GM18867 (cell line): ENCODE measurements around the gene ADORA2B.
"Not testable (repeated sequence)": the region's sequence is repeated elsewhere in the genome, so short reads cannot be mapped to it uniquely, and the experiment has no call there.

Experiments used
- ATAC-seq: cut with Tn5 transposase; IDR thresholded peaks from one replicate; pipeline ENCODE4 v1.9.1; 2021; ENCODE audit warnings: mild to moderate bottlenecking, moderate library complexity; ENCODE audit not compliant: unreplicated experiment

The ADORA2B gene

DNA sequence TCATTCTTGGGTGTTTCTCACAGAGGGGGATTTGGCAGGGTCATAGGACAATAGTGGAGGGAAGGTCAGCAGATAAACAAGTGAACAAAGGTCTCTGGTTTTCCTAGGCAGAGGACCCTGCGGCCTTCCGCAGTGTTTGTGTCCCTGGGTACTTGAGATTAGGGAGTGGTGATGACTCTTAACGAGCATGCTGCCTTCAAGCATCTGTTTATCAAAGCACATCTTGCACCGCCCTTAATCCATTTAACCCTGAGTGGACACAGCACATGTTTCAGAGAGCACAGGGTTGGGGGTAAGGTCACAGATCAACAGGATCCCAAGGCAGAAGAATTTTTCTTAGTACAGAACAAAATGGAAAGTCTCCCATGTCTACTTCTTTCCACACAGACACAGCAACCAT, 34.1 kb downstream of the ADORA2B start:
- ATAC-seq, result not testable (repeated sequence)

DNA sequence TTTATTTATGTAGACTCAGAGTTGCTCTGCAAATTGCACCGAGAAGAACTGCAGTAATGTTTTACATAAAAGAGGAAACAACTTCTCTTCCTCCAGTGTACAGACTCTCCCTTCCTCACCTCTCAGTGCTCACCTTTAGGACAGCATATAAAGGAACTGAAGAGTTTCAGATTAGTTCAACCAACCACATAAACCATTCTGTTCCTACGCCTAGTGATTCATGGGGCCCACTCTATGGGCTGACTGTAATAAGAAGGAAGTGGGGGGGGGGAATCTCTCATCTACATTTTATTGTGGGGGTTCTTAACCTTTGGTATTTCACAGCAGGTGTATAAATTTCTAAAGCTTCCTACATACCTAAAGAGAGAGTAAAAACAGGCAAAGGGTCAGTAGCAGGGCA, 36.3 kb downstream of the ADORA2B start:
- peak; percentile 70 for ATAC-seq

DNA sequence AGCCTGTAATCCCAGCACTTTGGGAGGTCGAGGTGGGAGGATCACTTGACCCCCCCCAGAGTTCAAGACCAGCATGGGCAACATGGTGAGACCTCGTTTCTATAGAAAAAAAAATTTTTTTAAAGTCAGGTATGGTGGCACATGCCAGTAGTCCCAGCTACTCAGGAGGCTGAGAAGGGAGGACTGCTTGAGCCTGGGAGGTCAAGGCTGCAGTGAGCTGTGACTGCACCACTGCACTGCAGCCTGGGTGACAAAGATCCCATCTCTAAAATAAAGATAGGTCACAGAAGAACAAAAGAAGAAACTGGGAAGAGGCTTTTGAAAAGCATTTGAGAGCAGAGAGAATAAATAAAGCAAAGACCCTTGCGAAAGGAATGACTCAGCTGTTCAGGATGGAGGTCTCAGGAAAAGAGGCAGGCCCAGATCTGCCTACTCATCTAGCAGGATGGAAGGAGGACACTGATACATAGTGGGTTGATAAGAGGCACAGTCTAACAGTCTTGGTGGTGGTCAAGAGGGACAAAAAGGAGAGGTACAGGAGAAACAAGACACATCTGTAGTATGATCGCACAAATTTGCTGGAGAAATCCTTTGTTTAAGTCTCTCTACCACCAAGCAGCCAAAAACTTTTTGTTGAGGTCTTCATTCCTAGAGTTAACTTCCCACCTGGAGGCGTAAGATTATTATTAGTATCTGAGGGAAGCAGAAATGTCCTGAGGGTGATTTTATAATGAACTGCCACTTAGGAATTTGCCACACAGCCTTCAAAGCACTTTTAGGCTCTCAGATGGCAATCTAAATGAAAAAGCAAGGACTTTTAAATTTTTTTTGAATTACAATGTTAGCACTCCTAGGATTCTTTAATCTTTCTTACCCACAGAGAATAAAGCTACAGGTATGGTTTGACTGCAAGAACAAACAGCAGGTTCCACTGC, 37.0 kb downstream of the ADORA2B start:
- ATAC-seq, result no peak

DNA sequence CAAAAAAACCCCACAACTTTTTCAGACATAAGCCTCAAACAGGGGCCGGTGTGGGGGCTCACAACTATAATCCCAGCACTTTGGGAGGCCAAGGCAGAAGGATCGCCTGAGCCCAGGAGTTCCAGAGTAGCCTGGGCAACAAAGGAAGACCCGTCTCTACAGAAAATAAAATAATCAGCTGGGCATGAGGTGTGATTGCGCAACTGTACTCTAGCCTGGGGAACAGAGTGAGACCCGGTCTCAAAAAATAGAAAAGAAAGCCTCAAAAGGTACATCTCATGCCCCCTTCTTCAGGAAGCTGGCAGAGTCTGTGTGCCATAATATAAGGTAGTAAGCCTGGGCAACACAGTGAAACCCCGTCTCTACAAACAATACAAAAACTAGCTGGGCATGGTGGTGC, 51.4 kb downstream of the ADORA2B start:
- ATAC-seq, result no peak

DNA sequence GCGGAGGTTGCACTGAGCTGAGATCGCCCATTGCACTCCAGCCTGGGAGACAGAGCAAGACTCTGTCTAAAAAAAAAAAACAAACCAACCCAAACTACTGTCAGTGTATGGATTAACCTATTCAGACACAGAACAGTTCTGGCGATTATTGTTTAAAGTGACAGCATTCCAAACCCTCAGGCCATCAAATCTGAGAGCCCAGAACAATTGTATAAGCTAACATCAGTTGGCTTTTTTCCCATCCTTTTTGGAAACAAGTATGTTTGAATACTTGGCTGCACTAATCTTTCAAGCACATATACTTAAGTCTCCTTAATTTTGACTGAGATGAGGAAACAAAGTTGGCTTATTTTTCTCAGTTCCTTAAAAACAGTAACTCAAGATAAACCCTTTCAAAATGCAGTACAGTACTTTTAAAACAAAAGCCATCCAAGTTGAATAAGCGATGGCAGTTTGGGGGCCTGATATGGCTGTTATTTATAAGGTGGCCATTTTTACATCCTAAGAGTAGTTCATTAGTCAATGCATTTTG, 53.2 kb downstream of the ADORA2B start:
- no peak for ATAC-seq

DNA sequence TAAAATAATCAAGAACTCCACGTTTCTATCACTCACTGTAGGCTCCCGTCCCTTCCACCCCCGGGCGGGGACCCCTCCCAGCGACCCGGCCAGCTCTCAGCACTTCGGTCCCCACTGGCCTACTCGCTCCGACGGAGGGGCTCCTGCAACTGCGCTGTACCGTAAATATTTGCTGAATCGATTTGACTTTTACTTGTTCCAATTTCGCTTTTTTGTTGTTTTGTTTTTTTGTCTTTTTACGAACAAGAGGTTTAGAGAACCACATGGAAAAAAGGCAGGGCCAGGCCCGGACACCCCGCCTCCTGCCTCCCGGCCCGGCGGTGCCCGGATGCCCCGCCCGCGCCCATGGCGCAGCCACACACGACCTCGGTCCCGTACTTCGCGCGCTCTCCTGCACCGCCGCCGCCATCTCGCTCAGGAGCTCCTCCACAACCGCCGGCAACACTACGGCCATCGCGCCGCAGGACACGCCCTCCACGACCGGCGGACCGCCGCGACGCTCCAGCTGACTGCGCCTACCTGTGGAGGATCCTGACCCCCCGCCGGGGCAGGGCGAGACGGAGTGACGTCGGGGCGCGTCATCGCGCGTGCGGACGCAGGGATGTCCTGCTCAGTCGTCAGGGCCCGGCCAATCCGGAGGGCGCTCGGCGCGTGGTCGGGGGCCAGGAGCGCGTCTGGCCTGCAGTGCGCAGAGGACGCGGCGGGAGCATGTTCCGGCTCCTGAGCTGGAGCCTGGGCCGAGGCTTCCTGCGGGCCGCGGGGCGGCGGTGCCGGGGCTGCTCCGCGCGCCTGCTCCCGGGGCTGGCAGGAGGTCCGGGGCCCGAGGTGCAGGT, 54.4 kb downstream of the ADORA2B start, which contains the start of the genes TTC19 and ZSWIM7:
Gene TTC19 (plus strand): TSS at position 684 of the 833 bp plus-strand sequence. CDS start 25 bp downstream, at position 709.
Gene ZSWIM7 (minus strand): TSS at position 564 of the 833 bp plus-strand sequence. CDS start 110 bp downstream, at position 454.
- peak; percentile 93 for ATAC-seq

DNA sequence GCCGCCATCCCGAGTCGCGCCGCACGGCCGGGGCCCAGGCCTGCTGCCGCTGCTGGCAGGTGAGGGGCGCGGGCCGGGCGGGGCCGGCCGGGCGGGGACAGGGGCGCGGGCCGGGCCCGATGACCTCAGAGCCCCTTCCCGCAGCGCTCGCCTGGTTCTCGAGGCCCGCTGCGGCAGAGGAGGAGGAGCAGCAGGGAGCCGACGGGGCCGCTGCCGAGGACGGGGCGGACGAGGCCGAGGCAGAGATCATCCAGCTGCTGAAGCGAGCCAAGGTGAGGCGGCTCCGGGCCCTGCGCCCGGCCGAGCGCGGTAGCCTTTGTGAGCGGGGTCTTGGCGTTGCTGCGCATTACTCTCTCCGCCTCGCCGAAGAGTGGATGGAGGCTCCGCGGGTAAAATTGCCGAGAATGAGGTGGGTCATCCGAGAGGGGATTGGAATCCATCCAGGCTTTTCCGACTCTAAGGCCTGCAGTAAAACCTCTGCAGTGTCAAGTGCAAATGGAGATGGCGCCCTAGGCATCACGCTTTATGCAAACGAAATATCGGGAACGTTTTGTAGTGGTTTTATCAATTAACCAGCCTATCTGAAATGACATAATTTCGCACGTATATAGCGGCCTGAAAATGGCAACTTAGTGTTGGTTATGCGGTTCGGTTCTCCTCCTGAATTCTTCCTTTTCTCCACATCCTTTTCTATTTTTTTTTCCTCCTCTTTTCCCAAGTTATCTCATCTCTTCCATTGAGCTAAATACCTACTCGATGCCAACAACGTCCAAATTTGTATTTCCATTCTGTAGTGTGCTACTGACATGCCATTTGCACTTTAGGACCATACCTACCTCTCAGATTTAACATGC, 55.3 kb downstream of the ADORA2B start:
- peak; percentile 36 for ATAC-seq

DNA sequence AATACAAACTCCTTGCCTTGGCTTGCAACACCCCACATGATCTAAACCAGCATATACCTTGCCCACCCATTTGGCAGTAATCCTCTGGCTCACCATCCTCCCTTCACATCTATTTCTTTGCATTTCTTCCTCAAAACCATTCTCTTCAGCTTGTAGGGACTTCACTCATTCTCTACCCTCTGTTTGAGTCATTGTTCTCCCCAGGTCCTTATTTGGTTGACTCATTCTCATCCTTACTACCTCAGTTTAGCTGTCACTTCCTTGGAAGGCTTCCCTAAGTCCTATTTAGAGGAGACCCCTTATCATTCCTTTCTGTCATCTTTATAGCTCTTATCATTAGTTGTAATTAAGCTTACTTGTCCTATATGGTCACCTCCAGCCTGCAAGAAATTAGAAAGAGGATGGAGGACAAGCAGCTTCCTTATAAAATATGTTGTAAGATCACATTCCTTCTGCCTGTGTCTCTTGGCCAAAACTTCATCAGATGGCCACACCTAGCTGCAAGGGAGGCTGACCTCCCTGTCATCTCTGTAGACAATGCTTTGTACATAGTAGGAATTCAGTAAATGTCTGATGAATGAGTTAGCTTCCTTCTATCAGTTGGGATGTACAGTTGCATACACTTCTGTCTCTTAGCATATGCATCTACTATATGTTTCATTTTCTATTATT, 56.4 kb downstream of the ADORA2B start:
- no peak for ATAC-seq

DNA sequence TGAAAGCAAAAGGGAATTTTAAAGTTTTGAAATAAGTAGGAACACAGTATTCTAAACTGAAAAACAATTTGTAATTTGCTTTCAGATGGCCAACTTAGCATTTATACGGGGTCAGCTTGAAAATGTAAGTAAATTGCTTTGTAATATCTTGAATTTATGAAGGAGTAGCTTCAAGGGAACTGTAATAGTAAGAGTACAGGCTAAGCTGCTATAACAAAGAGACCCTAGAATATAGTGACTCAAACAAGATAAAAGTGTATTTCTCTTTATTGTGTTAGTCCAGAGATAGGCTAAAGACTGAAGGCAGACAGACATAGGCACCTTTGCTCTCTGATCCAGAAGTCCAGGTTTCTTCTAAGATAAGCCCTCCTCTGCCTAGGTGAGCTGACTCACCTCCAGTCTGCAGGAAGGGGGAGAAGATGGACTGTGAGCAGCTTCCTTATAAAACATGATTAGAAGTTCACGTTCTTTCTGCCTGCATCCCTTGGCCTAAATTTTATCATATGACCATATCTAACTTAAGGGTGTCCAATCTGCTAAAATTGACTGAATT, 57.9 kb downstream of the ADORA2B start:
- no peak for ATAC-seq

DNA sequence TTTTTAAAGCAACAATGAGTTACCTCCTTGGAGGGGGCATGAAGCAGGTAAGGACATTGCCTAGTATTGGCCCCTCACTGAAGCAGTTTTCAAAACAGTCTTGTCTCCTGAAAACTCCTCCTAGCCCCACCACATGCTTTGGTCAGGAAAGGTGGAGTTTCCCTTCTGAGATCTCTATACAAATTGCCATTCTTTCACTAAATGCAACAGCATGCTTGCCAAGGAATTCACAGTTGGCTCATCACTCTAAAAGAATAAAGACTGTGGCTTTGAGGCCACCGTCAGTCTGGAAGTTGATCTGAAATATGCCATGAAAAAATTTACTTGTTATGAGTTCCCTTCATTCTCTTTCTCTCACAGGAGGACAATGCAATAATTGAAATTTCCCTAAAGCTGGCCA, 58.9 kb downstream of the ADORA2B start:
- no peak for ATAC-seq

DNA sequence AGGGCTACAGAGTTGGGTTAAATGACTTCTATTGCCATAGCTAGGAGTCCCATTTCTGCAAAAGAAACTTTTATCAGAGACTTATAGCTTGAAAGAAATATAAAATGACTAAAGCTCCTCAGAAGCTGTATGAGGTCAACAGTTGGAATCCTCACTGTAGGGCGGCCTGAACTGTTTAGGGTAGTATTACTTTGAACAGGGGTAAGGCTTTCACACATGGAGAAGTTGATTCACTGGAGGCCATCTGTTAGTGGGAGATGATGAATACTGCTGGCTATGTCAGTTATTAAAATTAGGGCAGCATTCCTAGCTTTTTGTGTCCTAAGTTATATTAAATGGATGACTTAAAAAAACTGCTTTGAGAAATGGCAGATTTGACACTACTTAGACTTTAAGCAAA, 60.7 kb downstream of the ADORA2B start:
- ATAC-seq, result no peak

DNA sequence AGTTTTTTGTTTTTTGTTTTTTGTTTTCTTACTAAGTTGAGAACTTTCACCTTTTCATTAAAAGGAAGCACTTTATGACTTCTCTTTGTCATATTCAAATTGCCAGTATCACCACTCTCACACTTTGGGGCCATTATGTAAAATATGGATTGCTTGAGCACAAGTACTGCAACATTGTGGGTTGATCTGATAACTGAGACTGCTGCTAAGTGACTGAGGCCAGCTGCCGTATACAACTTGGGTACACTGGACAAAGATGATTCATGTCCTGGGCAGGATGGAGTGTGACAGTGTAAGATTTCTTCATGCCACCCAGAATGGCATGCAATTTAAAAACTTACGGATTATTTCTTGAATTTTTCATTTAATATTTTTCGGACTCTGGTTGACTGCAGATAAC, 62.5 kb downstream of the ADORA2B start:
- ATAC-seq, result no peak

DNA sequence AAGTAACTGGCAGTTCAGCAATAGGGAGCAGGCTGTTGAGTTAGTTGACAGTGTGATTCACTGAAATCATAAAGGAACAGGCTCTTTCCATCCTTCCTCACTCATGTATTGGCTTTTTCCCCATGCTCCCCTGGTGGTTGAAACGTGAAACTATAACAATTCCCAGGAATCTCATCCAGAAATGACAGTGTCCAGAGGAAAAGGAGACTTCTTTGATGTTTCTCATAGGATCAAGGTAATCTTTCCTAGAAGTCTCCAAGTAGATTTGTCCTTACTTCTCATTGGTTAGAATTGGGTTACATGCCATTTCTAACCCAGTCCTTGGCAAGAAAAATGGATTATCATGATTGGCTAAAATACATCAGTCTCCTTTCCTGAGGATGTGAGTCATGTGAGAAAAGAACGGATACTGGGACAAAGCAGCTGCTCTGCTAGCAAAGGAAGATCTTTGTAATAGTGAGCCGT, 69.0 kb downstream of the ADORA2B start:
- no peak for ATAC-seq

DNA sequence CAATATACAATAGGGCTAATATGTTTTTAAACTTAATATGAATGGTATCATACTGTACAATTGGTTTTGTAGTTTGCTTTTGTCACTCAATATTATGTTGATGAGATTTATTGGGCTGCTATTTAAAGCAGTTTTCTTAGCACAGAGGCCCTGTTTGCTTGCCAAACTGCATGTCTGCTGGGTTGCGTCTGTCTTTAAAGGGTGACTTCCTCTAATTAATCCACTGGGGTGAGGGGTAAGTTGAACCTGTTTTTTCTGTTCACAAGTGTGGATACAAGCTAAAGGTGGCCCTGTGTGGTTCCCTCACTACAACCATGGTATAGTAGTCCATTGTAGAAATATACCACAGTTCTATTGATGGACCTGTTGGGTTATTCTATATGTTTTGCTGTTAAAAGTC, 74.4 kb downstream of the ADORA2B start:
- ATAC-seq, result no peak

DNA sequence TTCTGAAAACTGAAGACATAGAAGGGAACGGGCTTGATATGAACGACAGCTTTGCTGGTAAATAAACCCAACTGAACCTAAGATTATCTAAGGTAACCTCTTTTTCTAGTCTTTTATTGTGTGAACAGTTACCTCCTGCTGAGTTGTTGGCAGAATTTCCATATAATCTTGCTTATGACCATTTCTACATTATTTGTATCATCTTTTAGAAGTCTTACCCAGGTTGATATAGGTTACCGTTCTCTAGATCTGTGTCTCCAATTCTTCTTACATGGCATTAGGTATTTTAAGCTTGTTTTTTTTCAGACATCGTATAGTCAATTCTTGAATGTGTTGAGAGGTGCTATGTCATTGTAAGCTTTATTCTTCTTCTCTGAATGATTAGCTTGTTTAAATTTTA, 79.0 kb downstream of the ADORA2B start:
- ATAC-seq, result no peak

DNA sequence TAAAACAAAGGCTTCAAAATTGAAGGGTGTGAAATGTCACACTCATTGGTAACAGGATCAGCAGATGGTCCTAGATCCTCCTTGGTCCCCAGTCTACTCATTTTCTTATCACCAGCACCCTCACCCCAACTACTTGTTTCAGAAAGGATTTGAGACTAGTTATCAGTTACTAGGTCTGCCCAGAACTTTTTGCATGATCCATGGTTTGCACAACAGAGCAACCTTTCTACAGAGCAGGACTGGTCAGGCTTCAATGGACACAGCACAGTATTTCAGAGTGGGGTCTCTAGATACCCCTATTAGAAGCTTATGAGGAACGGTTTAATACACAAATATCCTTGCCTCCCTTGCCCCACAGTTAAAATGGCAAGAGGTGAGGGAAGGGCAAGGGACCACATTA, 80.3 kb downstream of the ADORA2B start:
- no peak for ATAC-seq
